Esophagus squamous epithelium (tissue), 5 donors: ENCODE results near the gene PCBD1. TPM values are rescaled to one million over a fixed set of nuclear protein-coding genes. Genes with fewer than 3 reads are reported as not detected.

Experiments
- DNase-seq: peaks from one replicate; lab custom pipeline; 2025; lab: John Stamatoyannopoulos, UW
- H3K27ac ChIP-seq, 4 donors: fragments of 200-600 bp; sonication (generic); one replicate each; pipeline ENCODE4 v1.5.1; 2016 to 2019; ENCODE audit warnings: mild to moderate bottlenecking in 1 of 4
- H3K27me3 ChIP-seq, 4 donors: fragments of 200-600 bp; sonication (generic); 1 replicate in 3 of 4; 2 replicates in 1 of 4; pipeline versions ENCODE4 v1.5.1 to v1.6.0; 2017 to 2021; ENCODE audit warnings: antibody characterized with exemption in 1 of 4
- H3K36me3 ChIP-seq, 3 donors: fragments of 200-600 bp; sonication (generic); one replicate each; pipeline ENCODE4 v1.5.1; 2016 to 2019
- H3K4me1 ChIP-seq, 3 donors: fragments of 200-600 bp; sonication (generic); one replicate each; pipeline ENCODE4 v1.5.1; 2017 to 2019
- H3K4me3 ChIP-seq, 4 donors: fragments of 200-600 bp; sonication (generic); 1 replicate in 3 of 4; 2 replicates in 1 of 4; pipeline ENCODE4 v1.5.1; 2016 to 2019; ENCODE audit warnings: mild to moderate bottlenecking in 2 of 4, moderate library complexity in 1 of 4
- H3K9me3 ChIP-seq, 3 donors: fragments of 200-600 bp; sonication (generic); one replicate each; pipeline ENCODE4 v1.5.1; 2016 to 2019
- CTCF ChIP-seq, 6 experiments: fragments of 450-650 bp in 4 of 6; fragments of 200-600 bp in 2 of 6; sonication (generic) in 2 of 6; IDR thresholded peaks; one replicate each; pipeline ENCODE4 v1.5.1; 2016 to 2019; ENCODE audit warnings: antibody characterized with exemption in 6 of 6, mild to moderate bottlenecking in 4 of 6, moderate library complexity in 4 of 6
- POLR2A ChIP-seq, 4 donors: fragments of 450-650 bp; IDR thresholded peaks; one replicate each; pipeline ENCODE4 v1.6.1; 2017; ENCODE audit warnings: antibody characterized with exemption in 4 of 4, mild to moderate bottlenecking in 4 of 4, moderate library complexity in 3 of 4
- WGBS, 2 donors: methylation state at CpG; one replicate each; pipeline ENCODE4 v1.1.5; 2018; 5-methylcytosine and 5-hydroxymethylcytosine counted together
- intact Hi-C: fragments of 100-400 bp; cut with DNase I; formaldehyde crosslinking; loops from one replicate; pipeline ENCODE4 v1.15.0; 2022
- total RNA-seq, 4 donors: library from RNA; depleted of rRNA; stranded (reverse); fragments of >200 nt; gene quantifications; one replicate each; pipeline ENCODE4 v1.1.0, GENCODE V29; 2016
- donor health status: DM: yes; HTN: yes; CAD: no.

Gene PCBD1
- total RNA-seq, 4 donors from 2014 or later, result 26.2 to 56.3 (median 41.5) TPM

- Histone ChIP-seq H3K27ac (no peak overlapping the region), H3K9me3 (no peaks in the 10 kb centered on the region), H3K4me1 (peaks cover 6 to 15% (median 7%) of the 10 kb centered on the region in 3 donors), H3K4me3 (no peak overlapping the region), H3K27me3 (peaks cover 0 to 28% (median 0%) of the 10 kb centered on the region in 4 donors), H3K36me3 (no peaks in the 10 kb centered on the region)
- TF ChIP-seq CTCF (IDR thresholded peaks at IDR 0.05) (no peak), POLR2A (IDR thresholded peaks at IDR 0.05) (no peak)
- intact Hi-C loops, result no loop called here
- 93% methylated on average over 8 to 10 of the region's 11 CpGs for WGBS, 2 donors
- no peak for DNase-seq
These were observed 46.8 kb upstream of the PCBD1 start for GRCh38 chr10:70935125-70935625.

GRCh38 chr10:70934701-70935100 lies 46.3 kb upstream of the PCBD1 start:
- H3K9me3 ChIP-seq, result no peaks in the 10 kb centered on the region
- peaks cover 6 to 15% (median 7%) of the 10 kb centered on the region in 3 donors for H3K4me1 ChIP-seq
- no peak overlapping the region for H3K4me3 ChIP-seq
- TF ChIP-seq CTCF (IDR thresholded peaks at IDR 0.05), result no peak
- TF ChIP-seq POLR2A (IDR thresholded peaks at IDR 0.05), result no peak
- H3K27me3 ChIP-seq, result peaks cover 0 to 33% (median 0%) of the 10 kb centered on the region in 4 donors
- H3K36me3 ChIP-seq, result no peaks in the 10 kb centered on the region
- 90% methylated on average over 1 of the region's 1 CpG; no CpG with 5 or more reads in 1 of the 2 donors for WGBS, 2 donors
- H3K27ac ChIP-seq, result no peak overlapping the region
- DNase-seq, result no peak
- intact Hi-C loops, result no loop called here

- intact Hi-C loops, result no loop called here
- Histone ChIP-seq H3K27ac (no peak overlapping the region), H3K4me1 (peaks cover 6 to 15% (median 7%) of the 10 kb centered on the region in 3 donors), H3K36me3 (no peaks in the 10 kb centered on the region), H3K4me3 (no peak overlapping the region), H3K27me3 (peaks cover 0 to 36% (median 0%) of the 10 kb centered on the region in 4 donors), H3K9me3 (no peaks in the 10 kb centered on the region)
- no peak for DNase-seq
- TF ChIP-seq CTCF (IDR thresholded peaks at IDR 0.05) (no peak), POLR2A (IDR thresholded peaks at IDR 0.05) (no peak)
- WGBS, 2 donors, result 17 to 62% methylated on average over 1 to 8 of the region's 9 CpGs
These were observed 44.2 kb upstream of the PCBD1 start for GRCh38 chr10:70932392-70933196.

GRCh38 chr10:70931168-70931815 lies 42.9 kb upstream of the PCBD1 start:
- no peaks in the 10 kb centered on the region for H3K36me3 ChIP-seq
- 44 to 63% methylated on average over 8 to 15 of the region's 15 CpGs for WGBS, 2 donors
- H3K4me1 ChIP-seq, result peaks cover 5 to 25% (median 5%) of the 10 kb centered on the region in 3 donors
- peaks cover 0 to 38% (median 0%) of the 10 kb centered on the region in 4 donors for H3K27me3 ChIP-seq
- TF ChIP-seq POLR2A (IDR thresholded peaks at IDR 0.05), result no peak
- no peak for TF ChIP-seq CTCF (IDR thresholded peaks at IDR 0.05)
- no peak overlapping the region for H3K27ac ChIP-seq
- intact Hi-C loops, result no loop called here
- DNase-seq, result no peak
- H3K4me3 ChIP-seq, result no peak overlapping the region
- no peaks in the 10 kb centered on the region for H3K9me3 ChIP-seq
